ENCODE data around the gene DENND1A. TPM values are rescaled to one million over a fixed set of nuclear protein-coding genes. Genes with fewer than 3 reads are reported as not detected.

The DENND1A gene
- total and polyA plus RNA-seq, 12 donors = 7.3 to 36.7 (median 19.6) TPM

DNA sequence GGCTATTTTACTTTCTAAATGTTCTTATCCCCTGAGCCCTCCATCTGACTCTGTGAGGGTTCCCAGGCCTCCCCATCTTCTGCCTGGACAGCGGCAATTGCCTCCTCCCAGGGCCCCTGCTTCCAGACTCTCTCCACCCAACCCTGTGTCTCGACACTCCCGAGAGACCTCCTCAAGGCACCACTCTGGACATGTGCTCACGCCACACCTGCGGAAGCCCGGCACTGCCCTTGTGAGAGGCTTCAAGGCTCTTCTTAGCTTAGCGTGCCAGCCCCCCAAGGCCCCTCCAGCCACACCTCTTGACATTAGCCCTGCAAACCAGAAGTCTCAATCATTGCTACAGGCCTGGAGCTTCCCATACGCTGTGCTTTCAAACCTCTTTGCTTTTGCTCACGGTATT, 449.8 kb downstream of the DENND1A start:
- H3K27me3 ChIP-seq = no peaks in the 10 kb centered on the region
- 92 to 97% (median 94%) methylated on average over 9 of the region's 9 CpGs for WGBS, 4 donors
- no peak overlapping the region for H3K27ac ChIP-seq
- H3K4me3 ChIP-seq = no peak overlapping the region
- intact Hi-C loops (cut with DNase I) = no loop called here
- TF ChIP-seq, protein P1, sequence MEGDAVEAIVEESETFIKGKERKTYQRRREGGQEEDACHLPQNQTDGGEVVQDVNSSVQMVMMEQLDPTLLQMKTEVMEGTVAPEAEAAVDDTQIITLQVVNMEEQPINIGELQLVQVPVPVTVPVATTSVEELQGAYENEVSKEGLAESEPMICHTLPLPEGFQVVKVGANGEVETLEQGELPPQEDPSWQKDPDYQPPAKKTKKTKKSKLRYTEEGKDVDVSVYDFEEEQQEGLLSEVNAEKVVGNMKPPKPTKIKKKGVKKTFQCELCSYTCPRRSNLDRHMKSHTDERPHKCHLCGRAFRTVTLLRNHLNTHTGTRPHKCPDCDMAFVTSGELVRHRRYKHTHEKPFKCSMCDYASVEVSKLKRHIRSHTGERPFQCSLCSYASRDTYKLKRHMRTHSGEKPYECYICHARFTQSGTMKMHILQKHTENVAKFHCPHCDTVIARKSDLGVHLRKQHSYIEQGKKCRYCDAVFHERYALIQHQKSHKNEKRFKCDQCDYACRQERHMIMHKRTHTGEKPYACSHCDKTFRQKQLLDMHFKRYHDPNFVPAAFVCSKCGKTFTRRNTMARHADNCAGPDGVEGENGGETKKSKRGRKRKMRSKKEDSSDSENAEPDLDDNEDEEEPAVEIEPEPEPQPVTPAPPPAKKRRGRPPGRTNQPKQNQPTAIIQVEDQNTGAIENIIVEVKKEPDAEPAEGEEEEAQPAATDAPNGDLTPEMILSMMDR (IDR thresholded peaks at IDR 0.05) = no peak
- no peak for TF ChIP-seq POLR2A (IDR thresholded peaks at IDR 0.05)
- no peaks in the 10 kb centered on the region for H3K36me3 ChIP-seq (replicated peaks in 1 of 2)
- H3K4me1 ChIP-seq (replicated peaks in 1 of 2) = no peaks in the 10 kb centered on the region
- DNase-seq = no peak
- no peaks in the 10 kb centered on the region for H3K9me3 ChIP-seq (replicated peaks in 1 of 3)

DNA sequence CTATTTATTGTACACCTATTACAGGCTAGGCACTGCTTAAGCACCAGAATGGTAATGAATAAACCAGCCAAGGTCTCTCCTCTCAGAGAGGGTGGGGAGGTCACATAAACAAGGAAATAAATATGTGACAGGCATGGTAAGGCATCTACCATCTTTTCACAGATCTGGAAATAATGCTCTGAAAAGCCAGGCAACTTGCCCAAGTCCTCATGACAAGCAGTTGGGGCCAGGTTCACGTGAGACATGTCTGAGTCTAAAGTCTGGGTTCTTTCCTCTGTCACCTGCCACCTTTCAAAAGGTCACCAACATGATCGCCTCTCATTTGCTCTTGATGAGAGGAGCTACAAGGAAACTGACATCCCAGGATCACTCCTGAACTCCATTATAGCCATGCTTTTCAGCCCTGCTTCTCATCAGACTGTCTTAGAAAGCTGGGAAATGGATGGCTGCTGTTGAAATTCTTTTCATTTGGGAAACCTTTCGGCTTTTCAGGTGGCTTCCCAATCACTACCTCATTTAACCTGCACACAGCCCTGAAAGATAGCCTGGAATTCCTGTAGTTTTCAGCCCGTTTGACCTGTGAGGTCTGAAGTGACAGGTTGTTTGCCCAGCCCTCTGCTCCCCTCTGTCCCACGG, 450.8 kb downstream of the DENND1A start:
- Histone ChIP-seq H3K27ac (no peak overlapping the region), H3K27me3 (no peaks in the 10 kb centered on the region), H3K4me3 (no peak overlapping the region), H3K4me1 (replicated peaks in 1 of 2) (no peaks in the 10 kb centered on the region), H3K36me3 (replicated peaks in 1 of 2) (no peaks in the 10 kb centered on the region), H3K9me3 (replicated peaks in 1 of 3) (no peaks in the 10 kb centered on the region)
- no peak for TF ChIP-seq POLR2A (IDR thresholded peaks at IDR 0.05)
- TF ChIP-seq, protein P1 (IDR thresholded peaks at IDR 0.05) = no peak
- DNase-seq = no peak
- intact Hi-C loops (cut with DNase I) = no loop called here
- 85 to 90% (median 88%) methylated on average over 5 of the region's 5 CpGs for WGBS, 4 donors

DNA sequence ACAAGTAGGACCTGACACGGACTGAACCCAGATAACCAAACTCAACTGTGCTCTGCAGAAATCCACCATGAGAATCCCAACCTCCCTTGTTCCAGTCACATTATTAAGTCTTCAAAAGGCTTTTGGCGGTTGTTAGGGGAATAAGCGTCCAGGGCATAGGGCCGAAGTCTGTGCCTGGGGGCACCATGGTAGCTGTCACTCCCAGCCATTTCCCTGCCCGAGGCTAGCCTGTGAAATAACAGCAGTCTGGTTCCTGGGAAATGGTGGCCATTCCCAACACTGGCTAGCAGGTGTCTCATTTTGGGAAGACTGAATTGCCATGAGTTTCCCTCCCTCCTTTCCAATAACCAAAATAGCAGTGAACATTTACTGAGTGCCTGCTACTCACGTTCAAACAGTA, 451.8 kb downstream of the DENND1A start:
- H3K4me1 ChIP-seq (replicated peaks in 1 of 2) = no peaks in the 10 kb centered on the region
- WGBS, 4 donors = 93 to 99% (median 96%) methylated on average over 5 to 6 of the region's 6 CpGs
- no peaks in the 10 kb centered on the region for H3K27me3 ChIP-seq
- no peak for TF ChIP-seq POLR2A (IDR thresholded peaks at IDR 0.05)
- TF ChIP-seq, protein P1 (IDR thresholded peaks at IDR 0.05) = no peak
- intact Hi-C loops (cut with DNase I) = no loop called here
- no peaks in the 10 kb centered on the region for H3K36me3 ChIP-seq (replicated peaks in 1 of 2)
- H3K9me3 ChIP-seq (replicated peaks in 1 of 3) = no peaks in the 10 kb centered on the region
- no peak overlapping the region for H3K4me3 ChIP-seq
- no peak for DNase-seq
- no peak overlapping the region for H3K27ac ChIP-seq

DNA sequence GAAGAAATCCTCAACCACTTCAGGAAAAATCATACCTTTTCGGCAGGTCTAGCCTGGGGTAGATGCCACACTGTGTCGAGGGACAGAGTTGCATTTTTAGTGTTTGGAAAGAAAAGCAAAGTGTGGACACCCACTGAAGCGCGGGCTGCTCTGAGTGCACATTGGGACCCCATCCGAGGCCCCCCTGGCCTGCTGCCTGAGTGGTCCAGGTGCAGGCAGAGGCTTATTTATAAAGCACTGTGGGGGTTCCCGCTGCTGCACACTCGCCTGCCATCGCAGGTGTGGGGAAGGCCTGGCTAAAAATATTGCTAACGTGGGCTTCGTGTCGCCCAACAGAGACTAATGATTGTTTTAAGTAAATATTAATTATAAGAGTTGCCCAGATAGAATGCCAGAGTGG, 454.5 kb downstream of the DENND1A start:
- WGBS, 4 donors = 95 to 97% (median 96%) methylated on average over 11 of the region's 11 CpGs

More for the DNA sequence above, 454.5 kb downstream of the DENND1A start:
- H3K9me3 ChIP-seq (replicated peaks in 1 of 3) = no peaks in the 10 kb centered on the region
- H3K4me1 ChIP-seq (replicated peaks in 1 of 2) = no peaks in the 10 kb centered on the region
- no peak overlapping the region for H3K4me3 ChIP-seq
- H3K27ac ChIP-seq = no peak overlapping the region
- no peaks in the 10 kb centered on the region for H3K27me3 ChIP-seq
- H3K36me3 ChIP-seq (replicated peaks in 1 of 2) = no peaks in the 10 kb centered on the region
- DNase-seq = no peak
- TF ChIP-seq, protein P1 (IDR thresholded peaks at IDR 0.05) = no peak
- no peak for TF ChIP-seq POLR2A (IDR thresholded peaks at IDR 0.05)
- intact Hi-C loops (cut with DNase I) = no loop called here

Data from adrenal gland (tissue), 12 donors.